K562 (cell line): ENCODE results near the gene SAMD8. TPM values are rescaled to one million over a fixed set of nuclear protein-coding genes. Genes with fewer than 3 reads are reported as not detected.

Source experiments
- E2F1 ChIP-seq: sonication (generic); formaldehyde crosslinking; IDR thresholded peaks from 2 replicates; pipeline ENCODE4 v1.8.1; 2023; ENCODE audit warnings: mild to moderate bottlenecking, missing genetic modification reagents, moderate library complexity
- GABPB2 ChIP-seq: fragments of 250-450 bp; sonication (Bioruptor Pico); conservative IDR thresholded peaks from 2 replicates; pipeline ENCODE4 v1.5.1; 2021; ENCODE audit warnings: mild to moderate bottlenecking
- HOXB6 ChIP-seq: fragments of 250-450 bp; sonication (Bioruptor Pico); IDR thresholded peaks from 2 replicates; pipeline ENCODE4 v1.5.1; 2022; ENCODE audit warnings: mild to moderate bottlenecking, borderline replicate concordance
- ILK ChIP-seq: fragments of 450-650 bp; IDR thresholded peaks from 2 replicates; pipeline ENCODE4 v1.6.1; 2016; ENCODE audit warnings: missing genetic modification characterization, low read depth, mild to moderate bottlenecking, missing compliant biosample characterization, moderate library complexity, borderline replicate concordance
- NEUROD1 ChIP-seq: fragments of 150-350 bp; IDR thresholded peaks from 2 replicates; pipeline ENCODE4 v1.6.1; 2014; ENCODE audit warnings: borderline replicate concordance, low read length, low read depth; ENCODE audit not compliant: partially characterized antibody
- RBM17 ChIP-seq: fragments of 200-400 bp; formaldehyde crosslinking; IDR thresholded peaks from 2 replicates; pipeline ENCODE4 v1.6.1; 2017; ENCODE audit warnings: low read depth, mild to moderate bottlenecking, low read length, borderline replicate concordance
- ZBTB34 ChIP-seq: fragments of 250-450 bp; sonication (Bioruptor Pico); IDR thresholded peaks from 2 replicates; pipeline ENCODE4 v1.8.0; 2021; ENCODE audit warnings: mild to moderate bottlenecking, moderate library complexity
- ZNF318 ChIP-seq, 2 experiments: fragments of 450-650 bp; IDR thresholded peaks; 2 replicates each; pipeline ENCODE4 v1.6.1; 2016; ENCODE audit warnings: mild to moderate bottlenecking in 2 of 2, borderline replicate concordance in 1 of 2, low read depth in 1 of 2, moderate library complexity in 1 of 2
- ZNF76 ChIP-seq: fragments of 250-450 bp; sonication (Bioruptor Pico); IDR thresholded peaks from 2 replicates; pipeline ENCODE4 v1.4.0; 2020; ENCODE audit warnings: mild to moderate bottlenecking, moderate library complexity, borderline replicate concordance
- polyA plus RNA-seq, 8 experiments: library from polyadenylated mRNA; depleted of rRNA in 4 of 8; stranded (reverse) in 5 of 8; unstranded in 3 of 8; fragments of >200 nt; fragmentation: Nextera tagmentation in 2 of 8; fragmentation: Illumina TruSeq in 1 of 8; extraction: Ambion mirVana in 2 of 8; extraction: Trizol in 1 of 8; gene quantifications; 2 replicates each; pipeline versions ENCODE4 v1.2.1 to v1.2.3, GENCODE V29; 2011 to 2014; ENCODE audit warnings: inconsistent platforms in 1 of 8, missing spikeins in 1 of 8
- total RNA-seq, 7 experiments: library from RNA; depleted of rRNA in 6 of 7; stranded (reverse); fragments of >200 nt in 6 of 7; fragmentation: Illumina TruSeq in 2 of 7; extraction: Trizol in 2 of 7; gene quantifications; 2 replicates each; pipeline versions ENCODE4 v1.2.1 to v1.2.3, GENCODE V29; 2011 to 2021; ENCODE audit warnings: low replicate concordance in 1 of 7
- TF ChIP-seq, protein P1 (sequence below): fragments of 150-350 bp; IDR thresholded peaks from 2 replicates; pipeline ENCODE4 v1.6.1; 2014; ENCODE audit warnings: low read depth, mild to moderate bottlenecking, low read length, borderline replicate concordance

Gene SAMD8
- total and polyA plus RNA-seq, 9 of the 15 experiments (the other 6 are each of a cell fraction or from before 2014, with no cell fraction given) = 2.7 to 16.1 (median 6.2) TPM

- TF ChIP-seq E2F1 (CRISPR knock-in tag) (no peak), RBM17 (no peak), HOXB6 (no peak), GABPB2 (no peak), ZNF318 (IDR thresholded peaks at IDR 0.05; ENCODE audit: borderline replicate concordance in 1 of 2, low read depth in 1 of 2) (peak in 1 of 2 experiments; percentile 49; a peak in 1 of 4 replicates), ILK (tag) (no peak), NEUROD1 (peak; percentile 89), ZBTB34 (no peak), ZNF76 (no peak)
- TF ChIP-seq, protein P1, sequence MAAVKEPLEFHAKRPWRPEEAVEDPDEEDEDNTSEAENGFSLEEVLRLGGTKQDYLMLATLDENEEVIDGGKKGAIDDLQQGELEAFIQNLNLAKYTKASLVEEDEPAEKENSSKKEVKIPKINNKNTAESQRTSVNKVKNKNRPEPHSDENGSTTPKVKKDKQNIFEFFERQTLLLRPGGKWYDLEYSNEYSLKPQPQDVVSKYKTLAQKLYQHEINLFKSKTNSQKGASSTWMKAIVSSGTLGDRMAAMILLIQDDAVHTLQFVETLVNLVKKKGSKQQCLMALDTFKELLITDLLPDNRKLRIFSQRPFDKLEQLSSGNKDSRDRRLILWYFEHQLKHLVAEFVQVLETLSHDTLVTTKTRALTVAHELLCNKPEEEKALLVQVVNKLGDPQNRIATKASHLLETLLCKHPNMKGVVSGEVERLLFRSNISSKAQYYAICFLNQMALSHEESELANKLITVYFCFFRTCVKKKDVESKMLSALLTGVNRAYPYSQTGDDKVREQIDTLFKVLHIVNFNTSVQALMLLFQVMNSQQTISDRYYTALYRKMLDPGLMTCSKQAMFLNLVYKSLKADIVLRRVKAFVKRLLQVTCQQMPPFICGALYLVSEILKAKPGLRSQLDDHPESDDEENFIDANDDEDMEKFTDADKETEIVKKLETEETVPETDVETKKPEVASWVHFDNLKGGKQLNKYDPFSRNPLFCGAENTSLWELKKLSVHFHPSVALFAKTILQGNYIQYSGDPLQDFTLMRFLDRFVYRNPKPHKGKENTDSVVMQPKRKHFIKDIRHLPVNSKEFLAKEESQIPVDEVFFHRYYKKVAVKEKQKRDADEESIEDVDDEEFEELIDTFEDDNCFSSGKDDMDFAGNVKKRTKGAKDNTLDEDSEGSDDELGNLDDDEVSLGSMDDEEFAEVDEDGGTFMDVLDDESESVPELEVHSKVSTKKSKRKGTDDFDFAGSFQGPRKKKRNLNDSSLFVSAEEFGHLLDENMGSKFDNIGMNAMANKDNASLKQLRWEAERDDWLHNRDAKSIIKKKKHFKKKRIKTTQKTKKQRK = no peak
These were observed 80.5 kb downstream of the SAMD8 start (continued) for GRCh38 chr10:75191821-75192568.
